WERI-Rb-1 (cell line): ENCODE data around the gene CETN1.
A peak's percentile ranks its signal among the peaks of the same experiment; 100 is the strongest.

Experiments used
- DNase-seq: peaks from one replicate; pipeline ENCODE4 v3.0.0-alpha.2; 2020
- H3K27ac ChIP-seq: fragments of 250-450 bp; sonication (Bioruptor Pico); 2 replicates; pipeline ENCODE4 v1.5.1; 2020; ENCODE audit warnings: mild to moderate bottlenecking, moderate library complexity
- H3K27me3 ChIP-seq: fragments of 250-450 bp; sonication (Bioruptor Pico); 2 replicates; pipeline ENCODE4 v1.5.1; 2021; ENCODE audit warnings: mild to moderate bottlenecking, low read depth, moderate library complexity; ENCODE audit not compliant: insufficient read depth, severe bottlenecking
- H3K36me3 ChIP-seq: fragments of 250-450 bp; sonication (Bioruptor Pico); 2 replicates; pipeline ENCODE4 v1.5.1; 2020; ENCODE audit warnings: mild to moderate bottlenecking, moderate library complexity
- H3K4me3 ChIP-seq: 2 replicates; pipeline ENCODE4 v1.5.1; 2011; ENCODE audit warnings: low read depth, mild to moderate bottlenecking, control low read depth, low read length
- H3K9me3 ChIP-seq: fragments of 250-450 bp; sonication (Bioruptor Pico); 2 replicates; pipeline ENCODE4 v1.5.1; 2021; ENCODE audit warnings: mild to moderate bottlenecking, moderate library complexity; ENCODE audit not compliant: severe bottlenecking
- TF ChIP-seq, protein P1 (sequence below): IDR thresholded peaks from 2 replicates; pipeline ENCODE4 v1.5.1; 2011; ENCODE audit warnings: low read depth, mild to moderate bottlenecking, control low read depth, inconsistent platforms, low read length

Gene CETN1

DNA sequence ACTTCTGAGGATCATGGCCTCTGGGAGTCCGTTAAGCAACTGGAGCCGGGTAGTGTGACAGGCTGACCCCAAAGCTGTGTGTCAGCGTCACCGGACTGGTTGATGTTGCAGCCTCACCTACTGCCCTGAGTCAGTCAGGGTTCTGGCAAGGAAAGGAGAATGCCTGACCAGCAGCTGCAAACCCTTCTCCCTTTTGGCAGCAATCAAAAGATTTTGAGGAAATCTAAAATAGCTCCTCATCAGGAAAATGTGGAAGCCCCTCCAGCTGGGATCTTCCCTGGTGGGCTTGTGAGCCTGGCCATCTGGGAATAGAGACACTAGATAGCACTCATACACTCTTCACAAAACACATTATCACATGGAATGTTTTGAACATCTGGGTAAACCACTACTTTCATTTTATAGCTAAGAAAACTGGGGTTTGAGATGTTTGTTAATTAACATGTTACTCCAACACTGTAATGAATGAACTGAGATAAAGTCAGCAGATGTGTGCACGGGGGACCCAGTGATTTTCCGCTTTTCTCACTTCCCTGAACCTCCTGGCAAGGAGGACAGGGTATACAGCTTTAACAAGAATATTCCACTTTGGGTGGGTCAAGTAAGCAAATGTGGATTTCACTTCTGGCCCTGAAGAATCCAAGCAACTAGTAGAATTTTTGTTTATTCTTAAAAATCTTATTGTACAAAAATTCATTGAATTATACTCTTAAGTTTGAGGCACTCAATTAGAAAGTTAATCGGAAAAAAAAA, 41.3 kb downstream of the CETN1 start:
- TF ChIP-seq, protein P1, sequence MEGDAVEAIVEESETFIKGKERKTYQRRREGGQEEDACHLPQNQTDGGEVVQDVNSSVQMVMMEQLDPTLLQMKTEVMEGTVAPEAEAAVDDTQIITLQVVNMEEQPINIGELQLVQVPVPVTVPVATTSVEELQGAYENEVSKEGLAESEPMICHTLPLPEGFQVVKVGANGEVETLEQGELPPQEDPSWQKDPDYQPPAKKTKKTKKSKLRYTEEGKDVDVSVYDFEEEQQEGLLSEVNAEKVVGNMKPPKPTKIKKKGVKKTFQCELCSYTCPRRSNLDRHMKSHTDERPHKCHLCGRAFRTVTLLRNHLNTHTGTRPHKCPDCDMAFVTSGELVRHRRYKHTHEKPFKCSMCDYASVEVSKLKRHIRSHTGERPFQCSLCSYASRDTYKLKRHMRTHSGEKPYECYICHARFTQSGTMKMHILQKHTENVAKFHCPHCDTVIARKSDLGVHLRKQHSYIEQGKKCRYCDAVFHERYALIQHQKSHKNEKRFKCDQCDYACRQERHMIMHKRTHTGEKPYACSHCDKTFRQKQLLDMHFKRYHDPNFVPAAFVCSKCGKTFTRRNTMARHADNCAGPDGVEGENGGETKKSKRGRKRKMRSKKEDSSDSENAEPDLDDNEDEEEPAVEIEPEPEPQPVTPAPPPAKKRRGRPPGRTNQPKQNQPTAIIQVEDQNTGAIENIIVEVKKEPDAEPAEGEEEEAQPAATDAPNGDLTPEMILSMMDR, result no peak
- Histone ChIP-seq H3K27me3 (no peaks in the 10 kb centered on the region), H3K27ac (no peak overlapping the region), H3K36me3 (no peaks in the 10 kb centered on the region), H3K4me3 (no peak overlapping the region), H3K9me3 (no peaks in the 10 kb centered on the region)
- no peak for DNase-seq

DNA sequence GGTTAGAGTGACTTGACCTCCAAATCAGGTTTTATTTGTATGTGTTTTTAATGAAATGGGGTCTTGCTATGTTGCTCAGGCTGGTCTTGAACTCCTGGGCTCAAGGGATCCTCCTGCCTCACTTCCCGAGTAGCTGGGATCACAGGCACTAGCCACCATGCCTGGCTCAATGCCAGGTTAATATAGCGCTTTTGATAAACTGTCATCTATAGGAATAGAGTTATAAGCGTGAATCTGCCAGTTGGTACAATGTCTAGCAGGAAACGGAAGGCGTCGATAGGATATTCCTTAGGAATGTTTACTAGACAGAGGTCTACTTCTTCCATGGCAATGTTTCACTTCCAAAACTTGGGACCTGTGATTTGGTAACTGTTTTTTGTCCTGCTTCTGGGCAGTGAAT, 42.1 kb downstream of the CETN1 start:
- H3K27me3 ChIP-seq, result no peaks in the 10 kb centered on the region
- no peak overlapping the region for H3K4me3 ChIP-seq
- DNase-seq, result no peak
- TF ChIP-seq, protein P1, result no peak
- no peak overlapping the region for H3K27ac ChIP-seq
- no peaks in the 10 kb centered on the region for H3K9me3 ChIP-seq
- H3K36me3 ChIP-seq, result no peaks in the 10 kb centered on the region

DNA sequence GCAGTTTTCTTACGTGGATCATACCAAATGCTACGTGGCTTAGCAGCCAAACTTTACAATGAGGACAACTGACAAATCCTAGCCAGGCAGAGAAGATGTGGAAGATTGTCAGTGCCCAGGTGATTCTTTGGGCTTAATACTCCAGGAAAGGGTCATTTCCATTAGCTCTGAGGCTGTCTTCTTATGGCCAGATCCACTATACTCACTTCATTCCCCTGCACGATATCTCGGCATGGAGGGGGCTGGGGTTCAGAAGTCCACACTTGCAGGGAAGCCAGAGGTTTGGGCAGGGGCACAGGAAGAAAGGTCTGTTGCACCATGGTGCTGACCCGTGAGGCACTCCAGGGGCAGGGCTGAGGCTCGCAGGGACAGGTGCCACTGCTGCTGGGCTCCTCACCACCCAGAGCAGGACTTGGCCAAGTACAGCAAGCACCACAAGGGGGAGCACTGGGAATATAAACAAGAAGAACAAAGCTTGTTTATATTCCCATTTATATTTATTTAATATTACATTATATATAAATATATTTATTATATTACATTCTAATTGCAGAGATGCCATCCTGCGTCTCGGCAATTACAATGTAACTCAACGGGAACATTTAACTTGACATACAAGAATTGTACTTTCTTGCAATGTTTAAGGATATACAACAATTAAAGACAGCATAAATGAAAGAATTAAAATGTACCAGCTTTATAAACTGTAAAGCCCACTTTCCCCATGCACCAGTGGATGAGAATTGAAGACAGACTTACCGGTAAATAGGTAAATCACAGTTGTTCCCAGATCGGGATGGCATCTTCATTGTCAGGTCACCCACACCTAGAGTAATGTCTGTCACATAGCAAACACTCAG, 43.8 kb downstream of the CETN1 start:
- H3K27me3 ChIP-seq, result no peaks in the 10 kb centered on the region

DNA sequence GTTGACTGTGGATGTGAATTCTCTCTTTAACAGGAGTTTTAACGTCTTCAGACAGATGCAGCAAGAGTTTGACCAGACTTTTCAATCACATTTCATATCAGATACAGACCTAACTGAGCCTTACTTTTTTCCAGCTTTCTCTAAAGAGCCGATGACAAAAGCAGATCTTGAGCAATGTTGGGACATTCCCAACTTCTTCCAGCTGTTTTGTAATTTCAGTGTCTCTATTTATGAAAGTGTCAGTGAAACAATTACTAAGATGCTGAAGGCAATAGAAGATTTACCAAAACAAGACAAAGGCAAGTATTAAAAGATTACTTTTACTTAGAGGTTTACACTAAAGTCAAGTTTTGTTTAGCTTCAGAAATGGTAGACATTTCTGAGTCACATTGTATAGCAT, 47.1 kb downstream of the CETN1 start:
- H3K4me3 ChIP-seq, result no peak overlapping the region
- H3K27ac ChIP-seq, result no peak overlapping the region
- no peaks in the 10 kb centered on the region for H3K9me3 ChIP-seq
- H3K36me3 ChIP-seq, result no peaks in the 10 kb centered on the region
- TF ChIP-seq, protein P1, result no peak
- H3K27me3 ChIP-seq, result no peaks in the 10 kb centered on the region
- DNase-seq, result no peak

More for the DNA sequence above, 43.8 kb downstream of the CETN1 start:
- peak; percentile 81 for DNase-seq
- TF ChIP-seq, protein P1, result peak; percentile 66
- Histone ChIP-seq H3K4me3 (no peak overlapping the region), H3K9me3 (no peaks in the 10 kb centered on the region), H3K27ac (no peak overlapping the region), H3K36me3 (no peaks in the 10 kb centered on the region)

DNA sequence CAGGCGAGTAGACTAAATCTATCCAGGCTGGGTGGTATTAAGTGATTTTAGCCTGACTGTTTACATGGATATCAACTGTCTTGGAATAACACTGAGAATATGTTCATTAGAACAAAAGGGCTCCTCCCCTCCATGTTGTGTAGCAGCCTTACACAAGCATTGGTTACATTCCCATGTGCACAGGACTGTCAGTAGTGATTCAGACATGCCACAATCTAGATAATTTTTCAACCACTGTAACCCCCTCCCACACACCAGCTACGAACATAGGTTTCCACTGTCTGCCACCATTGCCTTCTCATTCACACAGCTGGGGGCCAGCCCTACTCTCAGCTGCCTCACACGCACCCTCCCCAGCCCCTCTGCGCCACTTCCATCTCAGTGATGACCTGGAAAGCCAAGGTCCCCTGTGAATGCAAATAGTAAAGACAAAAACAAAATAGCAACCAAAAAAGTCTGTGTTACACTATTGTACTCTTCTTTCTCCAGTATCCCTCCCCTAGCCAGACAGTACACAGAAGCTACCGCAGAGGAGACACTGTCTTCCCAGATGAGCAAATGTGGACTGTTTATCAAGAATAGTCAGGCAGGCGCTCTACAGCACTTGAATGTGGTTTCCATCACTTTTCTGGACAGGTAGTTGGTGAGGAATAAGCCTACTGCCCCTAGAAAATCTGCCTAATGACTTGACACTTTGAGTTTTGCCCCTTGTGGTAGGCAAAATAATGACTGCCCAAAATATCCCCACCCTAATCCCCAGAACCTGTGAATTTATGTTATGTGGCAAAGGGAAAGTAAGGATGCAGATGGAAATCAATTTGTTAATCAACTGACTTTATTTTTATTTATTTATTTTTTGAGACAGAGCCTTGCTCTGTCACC, 49.3 kb downstream of the CETN1 start:
- TF ChIP-seq, protein P1, result no peak
- no peak for DNase-seq
- H3K9me3 ChIP-seq, result no peaks in the 10 kb centered on the region
- H3K27me3 ChIP-seq, result no peaks in the 10 kb centered on the region
- H3K4me3 ChIP-seq, result no peak overlapping the region
- H3K27ac ChIP-seq, result no peak overlapping the region
- no peaks in the 10 kb centered on the region for H3K36me3 ChIP-seq
